ENCODE results near the gene CES2. TPM values are rescaled to one million over a fixed set of nuclear protein-coding genes. Genes with fewer than 3 reads are reported as not detected.
A peak's percentile ranks its signal among the peaks of the same experiment; 100 is the strongest.

Gene CES2
- polyA plus RNA-seq, 1 of the 3 experiments (the other 2 are of a cell fraction), result 33.1 TPM

- 81% methylated on average over 13 of the region's 13 CpGs for WGBS (ENCODE audit: low lambda C conversion rate)
- H3K4me2 ChIP-seq, result no peak overlapping the region
- H4K20me1 ChIP-seq (ENCODE audit: insufficient read depth), result no peaks in the 10 kb centered on the region
- peaks cover 15 to 16% of the 10 kb centered on the region in 2 experiments for H3K4me1 ChIP-seq (ENCODE audit: control insufficient read depth in 1 of 2, insufficient read depth in 2 of 2, low read depth in 1 of 2, low read length in 1 of 2)
- H3K9ac ChIP-seq, result no peak overlapping the region
- no peaks in the 10 kb centered on the region for H3K9me2 ChIP-seq
- H3K9me3 ChIP-seq, result no peaks in the 10 kb centered on the region
- no peak overlapping the region for H3K4me3 ChIP-seq (ENCODE audit: low read depth in 2 of 2, low read length in 1 of 2)
- H3K27ac ChIP-seq (ENCODE audit: low read depth in 2 of 2, low read length in 1 of 2), result no peak overlapping the region
- H3F3A ChIP-seq (replicated peaks; ENCODE audit: insufficient read depth), result no peaks in the 10 kb centered on the region
- ChIA-PET CTCF (interaction anchor here (0.7 to 4.9 kb wide), 6 partner anchors 8 to 251 kb away, joined by 3 to 41 read pairs (median 4); partner anchors contain the start of gene CES3), POLR2A (no interaction called here)
- no peaks in the 10 kb centered on the region for H3K27me3 ChIP-seq (ENCODE audit: insufficient read depth)
- TF ChIP-seq POLR2AphosphoS5 (IDR thresholded peaks at IDR 0.05; ENCODE audit: low read depth, low read length) (no peak), PBX3 (IDR thresholded peaks at IDR 0.05) (no peak), RXRA (IDR thresholded peaks at IDR 0.05; ENCODE audit: borderline replicate concordance, low read depth) (no peak), GABPA (IDR thresholded peaks at IDR 0.05; ENCODE audit: low read depth) (no peak), USF2 (IDR thresholded peaks at IDR 0.05; ENCODE audit: borderline replicate concordance, low read depth, low read length) (no peak), EZH2phosphoT487 (IDR thresholded peaks at IDR 0.05; ENCODE audit: borderline replicate concordance, low read depth) (no peak), JUND (IDR thresholded peaks at IDR 0.05) (no peak)
- no peaks in the 10 kb centered on the region for H3K36me3 ChIP-seq (replicated peaks in 1 of 2; ENCODE audit: control insufficient read depth in 1 of 2, insufficient read depth in 2 of 2, low read length in 1 of 2)
- DNase-seq, result peak; percentile 14
- no peaks in the 10 kb centered on the region for H3K79me2 ChIP-seq (ENCODE audit: insufficient read depth)
- H2AFZ ChIP-seq (ENCODE audit: low read depth), result no peak overlapping the region
Measured at GRCh38 chr16:66904428-66904845, 30.9 kb upstream of the CES2 start.

GRCh38 chr16:66904846-66905632, 30.3 kb upstream of the CES2 start:
- Histone ChIP-seq H3K4me3 (ENCODE audit: low read depth in 2 of 2, low read length in 1 of 2) (no peak overlapping the region), H2AFZ (ENCODE audit: low read depth) (no peak overlapping the region), H3K4me2 (no peak overlapping the region), H3K36me3 (replicated peaks in 1 of 2; ENCODE audit: control insufficient read depth in 1 of 2, insufficient read depth in 2 of 2, low read length in 1 of 2) (no peaks in the 10 kb centered on the region), H3K9me2 (no peaks in the 10 kb centered on the region), H3K9ac (no peak overlapping the region), H3K9me3 (no peaks in the 10 kb centered on the region), H3K27ac (ENCODE audit: low read depth in 2 of 2, low read length in 1 of 2) (no peak overlapping the region), H3K27me3 (ENCODE audit: insufficient read depth) (no peaks in the 10 kb centered on the region), H3F3A (replicated peaks; ENCODE audit: insufficient read depth) (no peaks in the 10 kb centered on the region), H4K20me1 (ENCODE audit: insufficient read depth) (no peaks in the 10 kb centered on the region), H3K4me1 (ENCODE audit: control insufficient read depth in 1 of 2, insufficient read depth in 2 of 2, low read depth in 1 of 2, low read length in 1 of 2) (peaks cover 9 to 11% of the 10 kb centered on the region in 2 experiments), H3K79me2 (ENCODE audit: insufficient read depth) (no peaks in the 10 kb centered on the region)
- 68% methylated on average over 10 of the region's 16 CpGs for WGBS (ENCODE audit: low lambda C conversion rate)
- ChIA-PET CTCF (interaction anchor here (0.7 to 4.9 kb wide), 6 partner anchors 9 to 250 kb away, joined by 3 to 41 read pairs (median 3); partner anchors contain the start of genes CES3 and CIAO2B), POLR2A (no interaction called here)
- peak; percentile 10 for DNase-seq
- TF ChIP-seq YY1 (IDR thresholded peaks at IDR 0.05; ENCODE audit: low read depth), result no peak
- TF ChIP-seq FOSL2 (IDR thresholded peaks at IDR 0.05; ENCODE audit: borderline replicate concordance, low read depth), result no peak
- TF ChIP-seq SMC3 (IDR thresholded peaks at IDR 0.05; ENCODE audit: low read depth, low read length), result no peak
- TF ChIP-seq REST (IDR thresholded peaks at IDR 0.05; ENCODE audit: low read depth, low read length), result no peak
- TF ChIP-seq EP300 (IDR thresholded peaks at IDR 0.05; ENCODE audit: borderline replicate concordance in 1 of 2, low read depth in 1 of 2, low read length in 1 of 2), result no peak
- no peak for TF ChIP-seq JUND (IDR thresholded peaks at IDR 0.05)
- TF ChIP-seq RXRA (IDR thresholded peaks at IDR 0.05; ENCODE audit: borderline replicate concordance, low read depth), result no peak
- TF ChIP-seq POLR2AphosphoS5 (IDR thresholded peaks at IDR 0.05; ENCODE audit: low read depth, low read length), result no peak
- no peak for TF ChIP-seq RFX5 (IDR thresholded peaks at IDR 0.05; ENCODE audit: low read length)
- no peak for TF ChIP-seq USF1 (IDR thresholded peaks at IDR 0.05; ENCODE audit: borderline replicate concordance, low read depth)
- no peak for TF ChIP-seq PBX3 (IDR thresholded peaks at IDR 0.05)
- TF ChIP-seq GATA2 (CRISPR knock-in tag; IDR thresholded peaks at IDR 0.05), result no peak
- TF ChIP-seq SIN3A (IDR thresholded peaks at IDR 0.05; ENCODE audit: borderline replicate concordance, low read depth, low read length), result no peak

Measured in SK-N-SH (cell line).